Measurements from ENCODE around the gene SETBP1.

GRCh38 chr18:44897411-44897810, 216.7 kb downstream of the SETBP1 start:
- TF ChIP-seq POLR2A (IDR thresholded peaks at IDR 0.05) = no peak
- no peak for TF ChIP-seq POLR2AphosphoS5 (IDR thresholded peaks at IDR 0.05)
- TF ChIP-seq EP300 (IDR thresholded peaks at IDR 0.05; ENCODE audit: low read depth) = no peak
